HEK293 (cell line): Measurements from ENCODE around the gene ITPR2.
A peak's percentile ranks its signal among the peaks of the same experiment; 100 is the strongest.

ENCODE experiments used
- CTCF ChIA-PET: fragments of 350-600 bp; formaldehyde crosslinking; extraction: SDS; loops from one replicate; lab custom pipeline; 2021; ENCODE audit warnings: antibody characterized with exemption; lab: Yijun Ruan, JAX
- POLR2A ChIA-PET: fragments of 300-600 bp; formaldehyde crosslinking; extraction: SDS; loops from one replicate; lab custom pipeline; 2020; ENCODE audit warnings: antibody characterized with exemption, inconsistent platforms; lab: Yijun Ruan, JAX
- H3K27ac ChIP-seq: fragments of 200-500 bp; sonication (Bioruptor generic); 2 replicates; pipeline ENCODE4 v1.5.1; 2014; ENCODE audit warnings: low read depth, low read length, control low read depth, inconsistent platforms; ENCODE audit errors: extremely low read depth
- H3K36me3 ChIP-seq, 2 experiments: fragments of 200-500 bp in 1 of 2; sonication (Bioruptor generic) in 1 of 2; 1 replicate in 1 of 2; 2 replicates in 1 of 2; pipeline ENCODE4 v1.5.1; 2014 to 2017; ENCODE audit warnings: inconsistent platforms in 2 of 2, low read length in 2 of 2; ENCODE audit not compliant: control insufficient read depth in 2 of 2, insufficient read depth in 1 of 2
- H3K4me1 ChIP-seq: fragments of 200-500 bp; sonication (Bioruptor generic); 2 replicates; pipeline ENCODE4 v1.5.1; 2014; ENCODE audit warnings: mild to moderate bottlenecking, low read length, inconsistent platforms; ENCODE audit not compliant: control insufficient read depth, insufficient read depth
- H3K4me3 ChIP-seq: 2 replicates; pipeline ENCODE4 v1.5.1; 2011; ENCODE audit warnings: low read depth, mild to moderate bottlenecking, control low read depth, low read length, moderate library complexity
- H3K9me3 ChIP-seq: fragments of 200-500 bp; sonication (Bioruptor generic); 2 replicates; pipeline ENCODE4 v1.5.1; 2014; ENCODE audit warnings: low read depth, low read length, inconsistent platforms; ENCODE audit not compliant: control insufficient read depth, insufficient read depth
- GLI2 ChIP-seq: fragments of 450-650 bp; formaldehyde crosslinking; IDR thresholded peaks from 2 replicates; pipeline ENCODE4; 2017; ENCODE audit warnings: missing biosample characterization, missing genetic modification characterization, low read depth, borderline replicate concordance
- HOXD13 ChIP-seq: sonication (generic); formaldehyde crosslinking; IDR thresholded peaks from 2 replicates; pipeline ENCODE4 v1.8.0; 2022; ENCODE audit warnings: missing genetic modification reagents, borderline replicate concordance
- KLF1 ChIP-seq: fragments of 450-650 bp; formaldehyde crosslinking; IDR thresholded peaks from 2 replicates; pipeline ENCODE4 v1.5.1; 2016; ENCODE audit warnings: missing biosample characterization, missing genetic modification characterization
- PRDM1 ChIP-seq: fragments of 450-650 bp; formaldehyde crosslinking; IDR thresholded peaks from 2 replicates; pipeline ENCODE4; 2016; ENCODE audit warnings: missing biosample characterization, missing genetic modification characterization
- SETDB1 ChIP-seq: IDR thresholded peaks from one replicate; pipeline ENCODE4 v1.6.1; 2017; ENCODE audit warnings: mild to moderate bottlenecking, low read length, moderate library complexity, mixed read lengths; ENCODE audit not compliant: insufficient read length
- ZBTB1 ChIP-seq: fragments of 450-650 bp; formaldehyde crosslinking; IDR thresholded peaks from 2 replicates; pipeline ENCODE4 v1.5.1; 2016; ENCODE audit warnings: missing biosample characterization, missing genetic modification characterization
- ZFP69B ChIP-seq: fragments of 450-650 bp; formaldehyde crosslinking; IDR thresholded peaks from 2 replicates; pipeline ENCODE4 v1.5.1; 2016; ENCODE audit warnings: missing biosample characterization, missing genetic modification characterization
- ZNF24 ChIP-seq: fragments of 450-650 bp; formaldehyde crosslinking; IDR thresholded peaks from 2 replicates; pipeline ENCODE4 v1.5.1; 2016; ENCODE audit warnings: missing biosample characterization, missing genetic modification characterization
- ZNF394 ChIP-seq: fragments of 450-650 bp; formaldehyde crosslinking; IDR thresholded peaks from 2 replicates; pipeline ENCODE4 v1.5.1; 2016; ENCODE audit warnings: missing biosample characterization, missing genetic modification characterization, mild to moderate bottlenecking, moderate library complexity, borderline replicate concordance
- ZNF473 ChIP-seq: fragments of 450-650 bp; formaldehyde crosslinking; IDR thresholded peaks from 2 replicates; pipeline ENCODE4 v1.5.1; 2017; ENCODE audit warnings: missing biosample characterization, missing genetic modification characterization
- ZNF701 ChIP-seq: fragments of 450-650 bp; formaldehyde crosslinking; IDR thresholded peaks from 2 replicates; pipeline ENCODE4 v1.5.1; 2016; ENCODE audit warnings: missing biosample characterization, missing genetic modification characterization
- ZNF843 ChIP-seq: fragments of 450-650 bp; formaldehyde crosslinking; IDR thresholded peaks from 2 replicates; pipeline ENCODE4 v1.5.1; 2016; ENCODE audit warnings: missing biosample characterization, missing genetic modification characterization
- TF ChIP-seq, protein P1 (sequence below): fragments of 450-650 bp; formaldehyde crosslinking; IDR thresholded peaks from 2 replicates; pipeline ENCODE4 v1.5.1; 2016; ENCODE audit warnings: missing biosample characterization, missing genetic modification characterization
- TF ChIP-seq, protein P2 (sequence below): fragments of 450-650 bp; formaldehyde crosslinking; IDR thresholded peaks from 2 replicates; pipeline ENCODE4 v1.5.1; 2016; ENCODE audit warnings: missing biosample characterization, missing genetic modification characterization, borderline replicate concordance
- TF ChIP-seq, protein P3 (sequence below): fragments of 450-650 bp; formaldehyde crosslinking; IDR thresholded peaks from 2 replicates; pipeline ENCODE4 v1.5.1; 2017; ENCODE audit warnings: missing biosample characterization, missing genetic modification characterization
- TF ChIP-seq, protein P4 (sequence below): fragments of 450-650 bp; formaldehyde crosslinking; conservative IDR thresholded peaks from 2 replicates; pipeline ENCODE4 v1.5.1; 2016; ENCODE audit warnings: low read depth, missing biosample characterization, missing genetic modification characterization

Gene ITPR2

GRCh38 chr12:26734510-26735248 lies 98.3 kb downstream of the ITPR2 start:
- Histone ChIP-seq H3K36me3 (no peaks in the 10 kb centered on the region), H3K4me3 (no peak overlapping the region), H3K4me1 (no peaks in the 10 kb centered on the region; the same call in 1 of the 2 replicates), H3K9me3 (no peaks in the 10 kb centered on the region), H3K27ac (no peak overlapping the region)
- POLR2A ChIA-PET: interaction anchor here (0.7 kb wide), 1 partner anchor 947 kb away, joined by 3 read pairs; no protein-coding TSS in a partner anchor
- CTCF ChIA-PET: interaction anchor here (0.6 to 1.0 kb wide), 2 partner anchors 13 to 19 kb away, joined by 4 read pairs; no protein-coding TSS in a partner anchor
- TF ChIP-seq, protein P1, sequence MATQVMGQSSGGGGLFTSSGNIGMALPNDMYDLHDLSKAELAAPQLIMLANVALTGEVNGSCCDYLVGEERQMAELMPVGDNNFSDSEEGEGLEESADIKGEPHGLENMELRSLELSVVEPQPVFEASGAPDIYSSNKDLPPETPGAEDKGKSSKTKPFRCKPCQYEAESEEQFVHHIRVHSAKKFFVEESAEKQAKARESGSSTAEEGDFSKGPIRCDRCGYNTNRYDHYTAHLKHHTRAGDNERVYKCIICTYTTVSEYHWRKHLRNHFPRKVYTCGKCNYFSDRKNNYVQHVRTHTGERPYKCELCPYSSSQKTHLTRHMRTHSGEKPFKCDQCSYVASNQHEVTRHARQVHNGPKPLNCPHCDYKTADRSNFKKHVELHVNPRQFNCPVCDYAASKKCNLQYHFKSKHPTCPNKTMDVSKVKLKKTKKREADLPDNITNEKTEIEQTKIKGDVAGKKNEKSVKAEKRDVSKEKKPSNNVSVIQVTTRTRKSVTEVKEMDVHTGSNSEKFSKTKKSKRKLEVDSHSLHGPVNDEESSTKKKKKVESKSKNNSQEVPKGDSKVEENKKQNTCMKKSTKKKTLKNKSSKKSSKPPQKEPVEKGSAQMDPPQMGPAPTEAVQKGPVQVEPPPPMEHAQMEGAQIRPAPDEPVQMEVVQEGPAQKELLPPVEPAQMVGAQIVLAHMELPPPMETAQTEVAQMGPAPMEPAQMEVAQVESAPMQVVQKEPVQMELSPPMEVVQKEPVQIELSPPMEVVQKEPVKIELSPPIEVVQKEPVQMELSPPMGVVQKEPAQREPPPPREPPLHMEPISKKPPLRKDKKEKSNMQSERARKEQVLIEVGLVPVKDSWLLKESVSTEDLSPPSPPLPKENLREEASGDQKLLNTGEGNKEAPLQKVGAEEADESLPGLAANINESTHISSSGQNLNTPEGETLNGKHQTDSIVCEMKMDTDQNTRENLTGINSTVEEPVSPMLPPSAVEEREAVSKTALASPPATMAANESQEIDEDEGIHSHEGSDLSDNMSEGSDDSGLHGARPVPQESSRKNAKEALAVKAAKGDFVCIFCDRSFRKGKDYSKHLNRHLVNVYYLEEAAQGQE (tag by site-specific recombination): peak; percentile 67; the same call in 1 of the 2 replicates
- TF ChIP-seq ZNF394: no peak

GRCh38 chr12:26732005-26732908 lies 100.7 kb downstream of the ITPR2 start:
- ChIA-PET CTCF (no interaction called here), POLR2A (no interaction called here)
- TF ChIP-seq ZNF701 (tag by site-specific recombination) (no peak), KLF1 (tag by site-specific recombination) (no peak), HOXD13 (no peak), ZBTB1 (tag by site-specific recombination) (no peak), SETDB1 (no peak), ZNF473 (tag by site-specific recombination) (no peak), PRDM1 (tag by site-specific recombination) (no peak), ZNF24 (tag by site-specific recombination) (no peak), ZFP69B (no peak), GLI2 (tag by site-specific recombination) (no peak)
- TF ChIP-seq, protein P2, sequence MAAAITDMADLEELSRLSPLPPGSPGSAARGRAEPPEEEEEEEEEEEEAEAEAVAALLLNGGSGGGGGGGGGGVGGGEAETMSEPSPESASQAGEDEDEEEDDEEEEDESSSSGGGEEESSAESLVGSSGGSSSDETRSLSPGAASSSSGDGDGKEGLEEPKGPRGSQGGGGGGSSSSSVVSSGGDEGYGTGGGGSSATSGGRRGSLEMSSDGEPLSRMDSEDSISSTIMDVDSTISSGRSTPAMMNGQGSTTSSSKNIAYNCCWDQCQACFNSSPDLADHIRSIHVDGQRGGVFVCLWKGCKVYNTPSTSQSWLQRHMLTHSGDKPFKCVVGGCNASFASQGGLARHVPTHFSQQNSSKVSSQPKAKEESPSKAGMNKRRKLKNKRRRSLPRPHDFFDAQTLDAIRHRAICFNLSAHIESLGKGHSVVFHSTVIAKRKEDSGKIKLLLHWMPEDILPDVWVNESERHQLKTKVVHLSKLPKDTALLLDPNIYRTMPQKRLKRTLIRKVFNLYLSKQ: no peak
- no peak overlapping the region for H3K4me3 ChIP-seq
- peaks cover 9% of the 10 kb centered on the region for H3K4me1 ChIP-seq
- no peaks in the 10 kb centered on the region for H3K9me3 ChIP-seq
- H3K36me3 ChIP-seq: no peaks in the 10 kb centered on the region
- no peak overlapping the region for H3K27ac ChIP-seq

DNA sequence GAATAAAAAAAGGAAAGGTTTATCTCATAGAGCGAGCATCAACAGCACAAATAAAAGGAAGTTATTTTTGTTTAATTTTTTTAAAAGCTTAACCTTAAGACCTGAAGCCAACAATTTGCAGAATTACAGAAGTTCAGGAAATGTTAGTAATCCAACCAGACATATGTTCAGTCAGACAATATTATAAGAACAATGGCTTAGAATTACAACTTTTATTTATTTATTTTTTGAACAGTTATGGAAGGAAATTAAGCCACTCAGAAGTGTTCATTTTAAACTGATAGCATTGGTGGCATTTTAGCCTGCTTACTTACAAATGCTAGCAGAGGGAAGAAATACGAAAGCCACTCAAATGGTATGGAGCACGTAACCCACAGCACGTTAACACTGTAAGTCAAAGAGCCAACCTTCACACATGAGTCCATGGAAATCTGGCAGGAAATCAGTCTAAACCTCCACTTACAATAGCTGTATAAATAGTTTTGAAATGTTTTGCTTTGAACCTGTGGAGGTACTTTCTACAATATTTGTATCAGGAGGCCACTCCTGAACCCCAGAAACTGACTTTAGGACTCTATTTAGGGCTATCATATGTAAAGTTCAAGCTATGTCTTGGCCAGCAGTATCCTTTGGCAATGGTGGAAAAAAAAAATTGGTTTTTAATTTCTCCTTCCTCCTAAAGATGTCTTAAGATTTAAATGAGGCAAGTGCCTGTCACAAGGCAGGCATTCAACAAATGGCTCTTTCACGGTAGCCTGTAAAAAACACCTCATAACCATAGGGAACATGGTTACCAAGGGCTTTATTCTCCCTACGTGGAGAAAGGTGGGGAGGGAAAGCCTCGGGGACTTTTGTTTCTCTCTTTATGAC lies 102.3 kb downstream of the ITPR2 start:
- ChIA-PET POLR2A (no interaction called here), CTCF (no interaction called here)
- TF ChIP-seq ZNF843 (tag by site-specific recombination): no peak
- TF ChIP-seq, protein P3, sequence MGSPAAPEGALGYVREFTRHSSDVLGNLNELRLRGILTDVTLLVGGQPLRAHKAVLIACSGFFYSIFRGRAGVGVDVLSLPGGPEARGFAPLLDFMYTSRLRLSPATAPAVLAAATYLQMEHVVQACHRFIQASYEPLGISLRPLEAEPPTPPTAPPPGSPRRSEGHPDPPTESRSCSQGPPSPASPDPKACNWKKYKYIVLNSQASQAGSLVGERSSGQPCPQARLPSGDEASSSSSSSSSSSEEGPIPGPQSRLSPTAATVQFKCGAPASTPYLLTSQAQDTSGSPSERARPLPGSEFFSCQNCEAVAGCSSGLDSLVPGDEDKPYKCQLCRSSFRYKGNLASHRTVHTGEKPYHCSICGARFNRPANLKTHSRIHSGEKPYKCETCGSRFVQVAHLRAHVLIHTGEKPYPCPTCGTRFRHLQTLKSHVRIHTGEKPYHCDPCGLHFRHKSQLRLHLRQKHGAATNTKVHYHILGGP (tag by site-specific recombination): no peak
- TF ChIP-seq, protein P4, sequence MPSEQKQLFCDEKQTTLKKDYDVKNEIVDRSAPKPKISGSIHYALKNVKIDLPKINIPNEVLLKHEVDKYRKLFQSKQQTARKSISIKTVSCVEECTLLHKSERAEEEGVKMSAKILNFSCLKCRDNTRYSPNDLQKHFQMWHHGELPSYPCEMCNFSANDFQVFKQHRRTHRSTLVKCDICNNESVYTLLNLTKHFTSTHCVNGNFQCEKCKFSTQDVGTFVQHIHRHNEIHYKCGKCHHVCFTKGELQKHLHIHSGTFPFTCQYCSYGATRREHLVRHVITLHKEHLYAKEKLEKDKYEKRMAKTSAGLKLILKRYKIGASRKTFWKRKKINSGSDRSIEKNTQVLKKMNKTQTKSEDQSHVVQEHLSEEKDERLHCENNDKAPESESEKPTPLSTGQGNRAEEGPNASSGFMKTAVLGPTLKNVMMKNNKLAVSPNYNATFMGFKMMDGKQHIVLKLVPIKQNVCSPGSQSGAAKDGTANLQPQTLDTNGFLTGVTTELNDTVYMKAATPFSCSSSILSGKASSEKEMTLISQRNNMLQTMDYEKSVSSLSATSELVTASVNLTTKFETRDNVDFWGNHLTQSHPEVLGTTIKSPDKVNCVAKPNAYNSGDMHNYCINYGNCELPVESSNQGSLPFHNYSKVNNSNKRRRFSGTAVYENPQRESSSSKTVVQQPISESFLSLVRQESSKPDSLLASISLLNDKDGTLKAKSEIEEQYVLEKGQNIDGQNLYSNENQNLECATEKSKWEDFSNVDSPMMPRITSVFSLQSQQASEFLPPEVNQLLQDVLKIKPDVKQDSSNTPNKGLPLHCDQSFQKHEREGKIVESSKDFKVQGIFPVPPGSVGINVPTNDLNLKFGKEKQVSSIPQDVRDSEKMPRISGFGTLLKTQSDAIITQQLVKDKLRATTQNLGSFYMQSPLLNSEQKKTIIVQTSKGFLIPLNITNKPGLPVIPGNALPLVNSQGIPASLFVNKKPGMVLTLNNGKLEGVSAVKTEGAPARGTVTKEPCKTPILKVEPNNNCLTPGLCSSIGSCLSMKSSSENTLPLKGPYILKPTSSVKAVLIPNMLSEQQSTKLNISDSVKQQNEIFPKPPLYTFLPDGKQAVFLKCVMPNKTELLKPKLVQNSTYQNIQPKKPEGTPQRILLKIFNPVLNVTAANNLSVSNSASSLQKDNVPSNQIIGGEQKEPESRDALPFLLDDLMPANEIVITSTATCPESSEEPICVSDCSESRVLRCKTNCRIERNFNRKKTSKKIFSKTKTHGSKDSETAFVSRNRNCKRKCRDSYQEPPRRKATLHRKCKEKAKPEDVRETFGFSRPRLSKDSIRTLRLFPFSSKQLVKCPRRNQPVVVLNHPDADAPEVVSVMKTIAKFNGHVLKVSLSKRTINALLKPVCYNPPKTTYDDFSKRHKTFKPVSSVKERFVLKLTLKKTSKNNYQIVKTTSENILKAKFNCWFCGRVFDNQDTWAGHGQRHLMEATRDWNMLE: no peak

More for the DNA sequence above, 102.3 kb downstream of the ITPR2 start:
- H3K27ac ChIP-seq: no peak overlapping the region
- no peaks in the 10 kb centered on the region for H3K36me3 ChIP-seq
- no peaks in the 10 kb centered on the region for H3K9me3 ChIP-seq
- peaks cover 13% of the 10 kb centered on the region for H3K4me1 ChIP-seq
- no peak overlapping the region for H3K4me3 ChIP-seq
